ENCODE results near the gene COL5A1.

Gene COL5A1

DNA sequence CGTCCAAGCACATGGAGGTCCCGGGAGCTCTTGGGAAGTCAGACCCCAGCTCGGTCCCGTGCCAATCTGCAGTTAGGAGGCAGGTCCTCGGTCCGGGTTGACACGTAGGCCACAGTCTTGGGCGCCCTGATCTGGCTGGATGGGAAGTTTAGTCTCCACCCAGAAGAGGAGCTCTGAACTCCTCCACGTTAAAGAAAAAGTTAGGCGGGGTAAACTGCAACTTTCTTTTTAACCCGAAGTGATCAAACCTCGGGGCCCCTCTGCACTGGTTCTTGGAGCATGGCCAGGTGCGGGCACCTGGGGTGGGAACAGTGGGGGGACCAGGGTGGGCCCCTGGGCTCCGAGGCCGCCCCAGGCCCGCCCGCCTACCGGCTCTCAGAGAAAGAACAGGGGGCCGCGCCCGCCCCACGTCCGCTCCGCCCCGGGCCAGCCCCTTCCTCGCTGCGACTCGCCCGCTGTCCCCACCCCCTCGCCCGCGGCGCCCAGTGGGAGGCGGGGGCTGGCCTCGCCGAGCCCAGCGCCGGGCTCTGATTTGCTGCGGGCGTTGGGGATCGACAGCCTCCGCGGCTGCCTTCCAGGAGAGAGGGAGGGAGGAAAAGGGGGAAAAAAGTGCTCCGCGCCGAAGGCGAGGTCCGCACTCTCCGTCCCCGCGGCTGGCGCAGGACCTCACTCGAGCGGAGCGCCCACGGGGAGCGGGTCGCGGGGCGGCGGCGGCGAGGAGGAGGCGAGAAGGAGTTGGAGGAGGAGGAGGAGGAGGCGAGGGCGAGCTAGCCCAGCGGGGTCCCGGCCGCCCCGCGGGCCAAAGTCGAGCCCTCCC, at the start of gene COL5A1:
Gene COL5A1, plus strand, starts transcription at position 631 of the 817 bp plus-strand sequence. CDS start 385 bp downstream, outside the sequence.
- DNase-seq = peak; percentile 97

DNA sequence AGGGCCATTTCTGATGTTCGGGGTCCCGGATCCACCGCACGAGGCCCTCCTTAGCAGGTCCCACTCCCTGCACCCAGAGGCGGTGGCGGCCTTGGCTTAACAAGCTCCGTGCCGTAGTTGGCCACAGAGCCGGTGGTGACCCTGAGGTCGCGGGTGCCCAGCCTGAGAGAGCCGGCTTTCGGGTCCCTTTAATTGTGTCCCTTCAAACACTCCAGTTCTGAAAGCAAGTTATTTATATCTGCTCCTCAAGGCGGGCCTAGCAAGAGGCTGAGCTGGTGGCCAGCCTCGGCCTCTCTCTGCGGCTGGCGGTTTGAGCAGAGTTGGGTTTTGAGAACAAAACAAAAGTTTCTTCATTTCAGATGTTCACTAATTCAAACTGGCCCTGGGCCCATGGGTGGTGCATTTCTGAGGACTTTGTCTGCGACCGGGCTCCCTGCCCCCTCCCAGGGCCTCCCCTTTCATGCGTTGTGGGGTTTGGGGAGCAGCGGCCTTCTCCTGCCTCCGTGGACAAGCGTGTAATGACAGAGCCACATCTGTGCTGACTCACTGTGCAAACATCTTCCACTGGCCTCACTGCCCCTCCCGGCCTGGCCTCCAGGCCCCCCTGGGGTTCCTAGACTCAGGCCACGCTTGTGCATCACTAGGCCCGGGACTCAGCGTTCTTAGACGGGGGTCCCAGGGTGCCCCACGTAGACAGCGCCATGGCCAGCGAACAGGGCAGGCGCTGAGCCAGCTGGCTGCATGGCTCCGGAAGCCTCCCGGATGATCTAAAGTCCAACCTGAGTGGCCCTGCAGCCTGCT, 49.4 kb upstream of the COL5A1 start:
- peak; percentile 85 for DNase-seq

DNA sequence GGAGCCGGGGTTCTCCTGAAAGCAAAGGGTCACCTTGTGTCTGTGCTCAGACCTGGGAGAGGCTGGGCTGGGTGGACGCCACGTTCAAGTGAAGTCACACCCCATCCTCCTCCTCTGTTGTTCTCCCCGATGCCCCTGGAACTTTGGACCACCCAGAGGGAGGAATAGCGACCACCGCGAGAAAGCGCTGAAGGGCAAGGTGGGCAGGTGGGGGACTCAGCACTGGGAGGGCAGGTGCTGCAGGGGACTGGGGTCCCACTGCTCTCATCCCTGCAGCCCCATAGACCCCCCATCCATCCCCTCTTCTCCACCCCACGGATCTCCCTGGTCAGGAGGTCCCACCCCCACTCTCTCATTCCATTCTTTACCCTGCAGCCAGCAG, 48.8 kb upstream of the COL5A1 start:
- DNase-seq = no peak

DNA sequence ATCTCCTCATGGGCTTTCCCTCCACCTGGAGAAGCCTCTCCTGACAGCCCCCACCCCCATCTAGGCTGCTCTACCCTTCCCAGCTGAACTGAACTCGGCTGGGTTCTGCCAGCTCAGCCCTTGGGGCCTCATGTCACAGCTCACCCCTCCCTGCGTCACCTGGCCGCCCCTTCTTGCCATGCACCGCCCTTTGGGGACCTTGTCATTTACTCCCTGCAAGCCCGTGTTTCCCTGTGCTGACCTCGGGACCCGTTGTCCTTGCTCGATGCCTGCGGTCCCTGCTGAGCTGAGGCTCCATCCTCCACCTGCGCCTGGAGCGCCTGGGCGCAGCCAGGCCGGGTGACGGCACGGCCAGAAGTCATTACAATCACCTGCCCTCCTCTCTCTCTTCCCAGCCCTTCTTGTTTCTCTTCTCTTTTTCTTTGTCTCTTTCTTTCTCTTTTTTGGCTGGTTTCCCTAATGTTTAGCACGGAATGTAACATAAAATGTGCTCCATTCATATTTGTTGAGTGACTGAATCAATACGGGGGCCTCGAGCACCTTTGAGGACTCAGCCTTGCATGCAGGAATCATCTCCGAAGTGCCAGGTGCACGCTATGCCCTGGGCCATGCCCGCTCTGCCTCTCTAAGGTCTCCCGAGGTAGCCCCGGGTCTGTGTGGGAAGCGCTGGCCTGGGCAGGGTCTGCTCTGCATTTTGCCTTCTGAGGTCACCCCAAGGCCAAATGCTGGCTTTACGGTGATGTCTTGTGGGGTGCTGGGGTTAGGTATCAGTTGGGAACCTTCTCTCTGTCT, 48.1 kb upstream of the COL5A1 start:
- no peak for DNase-seq

DNA sequence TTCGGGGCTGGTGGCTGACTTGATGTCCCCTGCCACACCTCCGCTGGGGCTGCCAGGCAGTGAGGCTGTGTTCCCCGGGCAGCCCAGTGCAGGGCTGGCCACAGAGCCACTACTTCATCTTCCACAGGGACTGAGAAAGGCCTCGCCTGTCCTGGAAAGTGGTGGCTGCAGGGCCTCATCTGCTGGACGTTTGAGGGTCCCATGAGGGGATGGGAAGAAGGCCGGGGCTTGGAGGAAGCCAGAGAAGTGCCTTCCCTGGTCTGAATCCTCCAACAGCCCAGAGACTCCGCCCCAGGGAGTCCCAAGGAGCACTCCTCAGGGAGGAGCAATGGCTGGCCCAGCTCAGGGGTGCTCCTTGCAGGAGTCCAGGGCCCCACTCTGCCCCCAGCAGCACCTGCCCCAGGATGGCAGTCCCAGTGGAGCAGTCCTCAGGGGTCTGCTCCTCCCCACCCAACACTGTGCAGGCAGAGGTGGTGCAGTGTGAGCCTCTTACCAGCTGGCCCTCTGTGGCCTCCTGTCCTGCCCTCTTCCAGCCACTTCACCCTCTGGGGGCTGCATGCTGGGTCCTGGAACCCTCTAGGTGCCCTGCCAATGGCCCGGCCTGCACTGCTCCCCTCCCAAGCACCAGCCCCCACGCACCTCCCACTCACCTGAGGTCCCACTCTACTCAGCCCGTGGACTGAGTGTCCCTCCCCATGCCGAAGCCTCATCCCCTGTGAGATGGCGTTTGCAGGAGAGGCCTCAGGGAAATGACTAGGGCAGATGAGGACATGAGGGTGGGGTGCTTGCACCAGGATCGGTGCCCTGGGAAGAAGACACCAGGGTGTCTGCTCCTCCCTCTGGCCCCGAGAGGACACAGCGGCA, 47.3 kb upstream of the COL5A1 start:
- no peak for DNase-seq

DNA sequence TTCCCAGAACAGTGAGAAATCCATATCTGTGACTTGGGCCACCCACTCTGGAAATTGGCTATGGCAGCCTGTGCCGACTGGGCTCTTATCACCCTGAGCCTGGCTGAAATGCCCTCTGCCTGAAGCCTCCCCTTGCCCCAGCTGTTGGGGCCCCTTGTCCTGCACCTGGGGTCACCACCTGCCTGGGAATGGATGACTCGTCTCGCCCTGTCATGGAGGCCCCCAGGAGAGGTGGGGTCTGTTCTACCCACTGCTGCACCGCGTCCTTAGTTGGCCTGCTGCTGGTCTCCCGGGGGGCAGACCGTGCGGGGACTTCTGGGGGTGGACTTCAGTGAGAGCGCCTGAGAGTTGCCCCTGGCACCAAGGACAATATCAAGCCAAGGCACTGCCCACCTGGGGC, 46.6 kb upstream of the COL5A1 start:
- no peak for DNase-seq

DNA sequence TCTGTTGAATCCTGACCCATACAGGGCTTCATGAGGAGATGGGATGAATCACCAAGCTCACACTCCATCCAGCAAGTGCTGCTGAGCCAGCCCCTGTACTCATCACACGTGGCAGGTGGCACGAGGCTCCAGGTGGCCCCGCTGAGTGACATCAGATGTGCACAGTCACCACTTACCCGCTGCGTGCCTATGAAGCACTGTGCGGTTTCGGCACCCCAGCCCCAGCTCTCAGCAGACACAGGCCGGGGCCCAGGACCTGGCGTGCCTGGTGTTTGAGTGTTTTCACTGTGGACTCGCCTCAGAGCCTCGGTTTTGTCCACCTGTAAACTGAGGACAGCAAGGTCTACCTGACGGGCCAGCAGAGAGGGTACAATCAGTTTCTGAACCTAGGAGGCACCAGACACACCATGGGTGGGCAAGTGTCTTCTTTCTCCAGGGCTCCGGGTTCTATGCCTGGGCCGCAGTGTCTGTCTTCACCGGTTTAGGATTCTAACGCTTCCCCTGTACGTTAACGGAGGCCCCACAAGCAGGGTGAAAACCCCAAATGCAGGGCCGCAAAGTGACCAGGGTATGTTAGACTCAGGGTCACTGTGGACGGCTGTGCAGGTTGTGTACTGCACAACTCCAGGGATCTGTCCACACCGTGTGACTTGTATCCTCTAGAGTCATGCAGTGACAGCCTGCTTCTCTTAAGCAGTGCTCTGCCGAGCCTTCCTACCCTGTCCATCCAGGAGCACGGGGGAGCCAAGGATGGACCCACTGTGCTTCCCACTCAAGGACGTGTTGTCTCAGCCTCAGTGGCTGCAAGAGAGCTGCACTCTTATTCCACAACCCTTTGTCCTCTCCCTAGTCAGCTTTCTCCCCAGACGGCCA, 44.3 kb upstream of the COL5A1 start:
- no peak for DNase-seq

DNA sequence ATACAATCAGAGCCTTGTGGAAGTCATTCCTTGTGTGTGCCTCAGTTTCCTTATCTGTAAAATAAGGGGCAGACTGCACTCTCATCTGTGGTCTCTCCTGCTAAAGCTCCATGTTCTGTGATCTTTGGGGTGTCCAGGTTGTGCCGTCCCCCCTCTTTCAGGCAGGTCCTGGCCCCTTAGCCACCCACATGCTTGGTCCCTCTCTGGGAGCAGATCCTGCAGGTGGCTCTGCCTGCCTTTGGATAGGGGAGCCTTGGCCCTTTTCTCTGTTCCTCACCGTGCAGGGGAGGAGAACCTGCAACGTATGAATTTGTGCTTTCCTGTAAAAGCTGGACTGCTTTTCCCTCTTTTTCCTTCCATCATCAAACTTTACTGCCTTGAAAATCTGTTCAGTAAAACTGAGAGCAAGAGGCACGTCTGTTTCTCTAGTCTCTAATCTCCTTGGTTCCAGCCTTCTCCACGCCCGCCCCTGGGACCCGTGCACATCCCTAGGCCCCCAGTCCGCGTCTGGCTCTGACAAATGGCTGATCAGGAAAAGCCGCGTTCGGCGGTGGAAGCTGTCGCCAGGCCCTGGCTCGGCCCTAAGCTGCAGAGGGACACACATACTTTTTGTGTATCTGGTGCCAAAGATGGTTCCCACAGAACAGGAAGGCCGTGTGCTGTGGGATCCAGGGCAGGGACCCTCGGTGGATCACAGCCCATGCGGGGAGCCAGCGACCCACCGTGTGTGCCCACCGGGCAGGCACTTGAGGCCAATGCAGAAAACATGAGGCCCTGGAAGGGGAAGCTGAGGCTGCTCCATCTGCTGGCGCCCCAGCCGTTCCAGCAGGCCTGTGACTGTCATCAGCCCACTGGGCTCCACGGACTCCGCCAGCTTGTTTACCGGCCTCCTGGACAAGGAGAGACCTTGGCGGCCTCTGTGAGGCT, 43.4 kb upstream of the COL5A1 start:
- peak; percentile 76 for DNase-seq

DNA sequence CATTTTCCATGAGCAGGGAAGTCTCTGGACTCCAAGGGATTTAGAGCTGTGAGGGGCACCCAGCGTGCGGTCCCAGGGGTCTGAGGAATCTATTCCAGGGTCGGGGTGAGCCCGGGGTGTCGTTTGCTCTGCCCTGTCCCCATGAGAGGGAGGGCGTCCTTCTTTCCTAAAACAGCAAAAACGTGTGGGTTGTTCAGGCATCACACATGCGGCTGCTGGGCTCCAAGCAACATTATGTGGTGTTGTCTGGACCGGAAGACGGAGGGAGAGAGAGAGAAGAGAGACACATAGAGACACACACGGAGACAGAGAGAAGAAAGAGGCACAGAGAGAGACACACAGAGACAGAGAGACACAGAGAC, 42.7 kb upstream of the COL5A1 start:
- no peak for DNase-seq

DNA sequence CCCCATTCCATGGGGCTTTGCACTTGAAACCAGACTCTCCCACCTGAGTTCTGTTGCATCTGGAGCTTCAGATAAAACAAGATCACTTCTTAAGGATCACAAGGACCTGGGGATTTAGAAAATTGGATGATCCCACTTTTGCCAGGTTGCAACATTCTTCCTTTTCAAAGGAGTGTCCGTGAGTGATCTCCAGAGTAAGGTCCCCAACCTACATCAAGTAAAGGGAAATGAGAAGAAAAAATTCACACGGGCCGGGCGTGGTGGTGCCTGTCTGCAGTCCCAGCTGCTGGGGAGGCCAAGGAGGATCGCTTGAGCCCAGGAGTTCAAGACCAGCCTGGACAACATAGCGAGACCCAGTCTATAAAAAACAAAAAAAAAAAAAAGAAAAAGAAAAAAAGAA, 41.2 kb upstream of the COL5A1 start:
- no peak for DNase-seq

DNA sequence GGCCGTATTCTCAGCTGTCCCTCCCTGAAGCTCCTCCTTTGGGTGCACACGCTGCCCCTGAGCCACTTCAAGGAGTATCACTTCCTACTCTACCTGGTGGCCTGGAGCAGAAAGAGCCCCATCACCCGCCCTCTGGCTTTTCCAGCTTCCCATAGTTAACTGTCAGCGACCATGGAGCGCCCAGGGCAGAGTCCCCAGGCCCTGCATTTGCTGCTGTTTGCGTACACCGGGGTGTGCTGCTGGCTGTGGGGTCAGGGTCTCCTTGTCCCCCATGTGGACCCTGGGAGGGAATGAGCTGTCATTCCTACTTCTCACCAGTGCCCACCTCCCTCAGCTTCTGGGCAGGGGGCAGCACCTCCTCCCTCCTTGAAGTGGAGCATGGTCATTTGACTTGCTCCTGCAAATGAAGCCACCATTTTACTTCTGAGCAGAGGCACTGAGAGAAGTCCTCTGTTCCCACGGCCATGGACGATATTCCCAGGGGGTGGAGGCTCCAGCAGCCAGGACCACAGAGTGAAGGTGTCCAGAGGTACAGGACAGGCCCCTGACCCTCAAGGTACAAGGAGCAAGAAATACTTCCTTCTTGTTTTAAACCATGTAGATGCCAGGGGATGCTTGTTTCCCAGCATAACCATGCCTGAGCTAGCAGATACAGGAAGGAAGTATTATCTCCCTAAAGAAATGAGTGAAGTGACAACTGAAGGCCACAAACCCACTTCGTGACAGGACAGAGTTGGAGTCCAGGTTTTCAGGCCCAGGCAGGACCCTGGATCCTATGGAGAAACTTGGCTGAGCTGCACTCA, 40.6 kb upstream of the COL5A1 start:
- DNase-seq = no peak

DNA sequence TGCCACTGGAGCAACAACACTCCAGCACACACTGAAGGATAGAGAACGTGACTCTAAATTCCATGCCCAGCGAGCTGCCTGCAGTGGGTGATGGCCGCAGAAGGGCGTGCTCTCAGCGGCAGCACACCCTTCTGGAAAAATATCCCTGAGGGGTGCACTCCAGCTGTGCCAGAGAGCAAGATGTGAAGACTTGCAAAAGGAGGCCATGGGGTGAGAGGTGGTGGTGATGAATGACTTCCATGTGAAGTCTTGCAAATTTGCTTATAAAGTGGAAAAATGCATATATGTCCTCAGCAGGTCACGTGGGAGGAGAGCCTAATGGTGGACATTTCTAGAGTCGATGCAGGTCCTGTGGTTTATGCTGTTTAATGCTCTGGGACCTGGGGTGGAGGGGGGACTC, 39.8 kb upstream of the COL5A1 start:
- DNase-seq = no peak

DNA sequence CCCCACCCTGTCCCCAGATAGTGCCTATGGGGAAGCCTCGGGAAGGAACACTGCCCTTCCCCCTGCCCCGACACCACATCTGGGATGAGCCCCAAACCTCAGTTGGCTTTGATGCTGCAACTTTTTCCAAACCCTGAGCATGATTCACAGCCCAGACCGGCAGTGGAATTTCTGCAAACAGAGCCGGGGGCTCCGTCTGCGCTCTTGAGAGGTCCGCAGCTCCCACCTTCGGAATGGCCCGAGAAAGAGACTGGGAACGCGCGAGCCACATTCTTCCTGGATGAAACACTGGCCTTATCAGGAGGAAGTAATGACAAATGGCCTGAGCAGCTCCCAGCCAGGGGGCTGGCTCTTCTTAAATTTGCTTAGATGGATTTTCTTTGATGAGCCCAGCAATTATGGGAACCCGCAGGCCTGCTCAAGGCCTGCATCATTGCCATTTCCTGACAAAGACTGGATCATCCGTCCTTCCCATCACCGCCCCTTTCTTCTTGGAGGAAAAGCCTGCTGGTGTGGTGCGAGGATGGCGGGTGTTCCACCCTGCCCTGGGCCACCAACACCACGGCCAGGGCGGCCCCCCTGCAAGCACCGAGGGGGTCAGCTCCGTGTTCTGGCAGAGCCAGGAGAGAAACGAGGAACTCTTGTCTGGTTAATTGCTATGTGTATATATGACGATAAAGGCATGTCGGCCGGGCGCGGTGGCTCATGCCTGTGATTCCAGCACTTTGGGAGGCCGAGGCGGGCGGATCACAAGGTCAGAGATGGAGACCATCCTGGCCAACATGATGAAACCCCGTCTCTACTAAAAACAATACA, 38.8 kb upstream of the COL5A1 start:
- DNase-seq = peak; percentile 91

DNA sequence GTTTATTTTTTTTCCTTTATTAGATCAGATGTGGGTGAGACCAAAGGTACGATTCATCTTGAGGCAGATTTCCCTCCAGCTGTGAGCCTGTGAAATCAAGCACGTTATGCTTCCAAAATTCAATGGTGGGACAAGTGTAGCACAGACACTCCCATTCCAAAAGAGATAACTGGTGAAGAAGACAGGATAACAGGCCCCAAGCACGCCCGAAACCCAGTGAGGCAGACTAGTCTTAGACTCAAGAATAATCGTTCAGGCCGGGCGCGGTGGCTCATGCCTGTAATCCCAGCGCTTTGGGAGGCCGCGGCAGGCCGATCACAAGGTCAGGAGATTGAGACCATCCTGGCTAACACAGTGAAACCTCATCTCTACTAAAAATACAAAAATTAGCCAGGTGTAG, 36.8 kb upstream of the COL5A1 start:
- no peak for DNase-seq

DNA sequence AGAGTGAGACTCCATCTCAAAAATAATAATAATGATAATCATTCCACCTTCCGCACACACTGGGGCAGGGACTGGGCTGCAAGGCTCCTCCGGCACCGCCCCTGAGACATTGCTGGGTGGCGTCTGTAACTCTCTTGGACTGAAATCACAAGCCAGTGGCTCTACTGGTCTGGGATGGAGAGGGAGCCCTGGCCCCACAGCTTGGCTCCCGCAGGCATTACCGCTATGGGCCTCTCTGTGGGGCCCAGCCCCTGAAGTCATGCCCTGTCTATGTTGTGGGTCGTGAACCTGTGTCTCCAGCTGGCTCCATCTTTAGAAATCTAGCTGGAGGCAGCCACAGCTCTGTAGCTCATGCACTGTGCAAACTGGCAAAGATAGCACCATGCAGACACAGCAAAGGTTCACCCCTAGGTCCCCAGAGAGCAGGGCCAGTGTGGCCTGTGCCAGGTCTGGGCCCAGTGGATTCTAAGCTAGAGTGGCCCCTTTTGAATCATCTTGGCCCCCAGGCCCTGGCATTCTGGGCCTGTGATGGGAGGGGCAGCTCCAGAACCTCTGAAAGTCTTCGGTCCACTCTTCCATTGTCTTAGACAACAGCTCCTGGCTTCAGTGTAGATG, 36.1 kb upstream of the COL5A1 start:
- DNase-seq = peak; percentile 17

DNA sequence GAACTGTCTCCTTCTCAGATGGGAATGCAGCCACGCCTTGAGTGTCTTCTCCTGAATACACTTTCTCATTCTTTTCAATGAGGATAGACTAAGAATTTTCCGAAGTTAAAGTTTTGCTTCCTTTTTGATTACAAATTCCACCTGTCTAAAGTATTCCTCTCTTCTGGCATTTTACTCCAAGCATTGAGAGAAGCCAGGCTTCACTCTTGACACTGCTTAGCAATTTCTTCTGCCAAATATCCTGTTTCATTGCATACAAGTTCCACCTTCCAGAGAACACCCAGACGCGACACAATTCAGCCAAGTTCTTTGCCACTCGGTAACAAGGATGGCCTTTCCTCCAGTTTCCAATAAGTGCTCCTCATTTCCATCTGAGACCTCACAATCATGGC, 35.6 kb upstream of the COL5A1 start:
- no peak for DNase-seq

DNA sequence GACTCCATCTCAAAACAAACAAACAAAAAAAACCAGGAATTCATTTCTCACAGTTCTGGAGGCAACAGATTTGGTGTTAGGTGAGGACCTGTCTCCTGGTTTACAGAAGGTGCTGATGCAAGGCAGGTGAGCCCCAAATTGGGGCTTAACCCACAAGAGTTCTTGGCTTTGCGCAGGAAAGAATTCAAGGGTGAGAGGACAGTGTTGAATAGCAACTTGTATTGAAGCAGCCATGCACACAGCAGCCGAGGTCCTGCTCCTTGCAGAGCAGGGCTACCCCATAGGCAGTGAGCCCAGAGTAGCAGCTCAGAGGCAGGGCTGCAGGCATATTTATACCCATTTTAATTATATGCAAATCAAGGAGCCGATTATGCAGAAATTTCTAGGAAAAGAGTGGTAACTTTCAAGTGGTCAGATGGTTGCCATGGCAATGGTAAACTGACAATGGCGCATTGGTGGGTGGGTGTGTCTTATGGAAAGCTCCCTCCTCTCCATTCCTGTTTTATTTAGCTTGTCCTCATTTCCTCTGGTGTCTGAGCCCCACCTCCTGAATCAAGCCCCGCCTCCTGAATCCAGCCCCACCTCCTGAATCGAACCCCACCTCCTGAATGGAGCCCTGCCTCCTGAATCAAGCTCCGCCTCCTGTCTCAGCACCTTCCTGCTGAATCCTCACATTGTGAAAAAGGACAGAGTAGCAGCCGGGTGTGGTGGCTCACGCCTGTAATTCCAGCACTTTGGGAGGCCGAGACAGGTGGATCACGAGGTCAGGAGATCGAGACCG, 34.5 kb upstream of the COL5A1 start:
- DNase-seq = no peak
